Karpas-422 (cell line): ENCODE data around the gene TCEAL1. TPM values are rescaled to one million over a fixed set of nuclear protein-coding genes. Genes with fewer than 3 reads are reported as not detected.
A peak's percentile ranks its signal among the peaks of the same experiment; 100 is the strongest.

Experiments
- DNase-seq: peaks from one replicate; pipeline ENCODE4 v3.0.0-alpha.2; 2015
- H2AFZ ChIP-seq: fragments of 200-600 bp; sonication (generic); 2 replicates; pipeline ENCODE4 v1.6.1; 2014; ENCODE audit warnings: antibody characterized with exemption, low read length, mixed read lengths
- H3K27ac ChIP-seq: fragments of 200-600 bp; sonication (generic); 2 replicates; pipeline ENCODE4 v1.5.1; 2014; ENCODE audit warnings: mild to moderate bottlenecking, low read length, moderate library complexity
- H3K27me3 ChIP-seq: fragments of 200-600 bp; sonication (generic); 2 replicates; pipeline ENCODE4 v1.6.1; 2014; ENCODE audit warnings: low read length, mixed read lengths
- H3K36me3 ChIP-seq: fragments of 200-600 bp; sonication (generic); 2 replicates; pipeline ENCODE4 v1.6.1; 2014; ENCODE audit warnings: low read length, mixed read lengths; ENCODE audit not compliant: insufficient read depth
- H3K4me1 ChIP-seq: fragments of 200-600 bp; sonication (generic); 2 replicates; pipeline ENCODE4 v1.6.1; 2014; ENCODE audit warnings: mild to moderate bottlenecking, low read length, mixed read lengths
- H3K4me2 ChIP-seq: fragments of 200-600 bp; sonication (generic); 2 replicates; pipeline ENCODE4 v1.6.1; 2014; ENCODE audit warnings: low read length, low read depth, mild to moderate bottlenecking; ENCODE audit not compliant: poor library complexity, severe bottlenecking
- H3K4me3 ChIP-seq: fragments of 200-600 bp; sonication (generic); 2 replicates; pipeline ENCODE4 v1.5.1; 2014; ENCODE audit warnings: mild to moderate bottlenecking, antibody characterized with exemption, low read length, mixed read lengths
- H3K79me2 ChIP-seq: fragments of 200-600 bp; sonication (generic); 2 replicates; pipeline ENCODE4 v1.6.1; 2014; ENCODE audit warnings: mild to moderate bottlenecking, low read length, mixed read lengths
- H3K9ac ChIP-seq: fragments of 200-600 bp; sonication (generic); 2 replicates; pipeline ENCODE4 v1.6.0; 2014; ENCODE audit warnings: low read length
- H3K9me2 ChIP-seq: fragments of 200-600 bp; sonication (generic), shearing (Covaris generic); replicated peaks from 2 replicates; pipeline ENCODE4 v1.6.0; 2014; ENCODE audit warnings: mild to moderate bottlenecking, low read length, moderate library complexity; ENCODE audit not compliant: insufficient read depth
- H3K9me3 ChIP-seq: fragments of 300-700, 200-600 bp; sonication (generic); 2 replicates; pipeline ENCODE4 v1.6.1; 2014; ENCODE audit warnings: low read length, mixed read lengths
- H4K20me1 ChIP-seq: fragments of 200-600 bp; sonication (generic); 2 replicates; pipeline ENCODE4 v1.6.1; 2014; ENCODE audit warnings: mild to moderate bottlenecking, antibody characterized with exemption, low read length, low read depth; ENCODE audit not compliant: insufficient read depth
- total RNA-seq: library from RNA; depleted of rRNA; stranded (reverse); fragments of >200 nt; shearing (Covaris generic); gene quantifications from 2 replicates; pipeline ENCODE4 v1.2.3, GENCODE V29; 2014; ENCODE audit warnings: low replicate concordance

The TCEAL1 gene
- total RNA-seq, 1 experiment from 2014 or later: 22.1 TPM

- Histone ChIP-seq H3K27ac (no peak within 1 kb of the TSS), H3K79me2 (no peaks in the 10 kb centered on the region), H3K9ac (peak within 1 kb of the TSS; percentile 67), H3K4me3 (peak within 1 kb of the TSS; percentile 70), H3K9me2 (no peaks in the 10 kb centered on the region), H3K27me3 (no peaks in the 10 kb centered on the region), H3K4me1 (peaks cover 4% of the 10 kb centered on the region; the same call in 1 of the 2 replicates), H3K9me3 (no peaks in the 10 kb centered on the region), H2AFZ (peak within 1 kb of the TSS; percentile 86), H4K20me1 (no peaks in the 10 kb centered on the region), H3K36me3 (no peaks in the 10 kb centered on the region), H3K4me2 (peak within 1 kb of the TSS; percentile 70)
- DNase-seq: no peak
Observed at GRCh38 chrX:103607364-103608305, 21.1 kb upstream of the TCEAL1 start, which contains the start of gene TCEAL3. Gene TCEAL3 (plus strand): TSS chrX:103607963. CDS start chrX:103609065, 1,102 bp downstream.

- Histone ChIP-seq H3K36me3 (no peaks in the 10 kb centered on the region), H3K9me2 (no peaks in the 10 kb centered on the region), H4K20me1 (no peaks in the 10 kb centered on the region), H3K27me3 (no peaks in the 10 kb centered on the region), H3K79me2 (no peaks in the 10 kb centered on the region), H3K4me3 (peak overlapping the region; percentile 70), H3K27ac (no peak overlapping the region), H3K4me2 (peak overlapping the region; percentile 68), H3K9me3 (no peaks in the 10 kb centered on the region), H3K9ac (peak overlapping the region; percentile 67), H2AFZ (peak overlapping the region; percentile 86; the same call in 1 of the 2 replicates), H3K4me1 (peaks cover 8% of the 10 kb centered on the region)
- no peak for DNase-seq
Observed at GRCh38 chrX:103608306-103608963, 20.3 kb upstream of the TCEAL1 start.

GRCh38 chrX:103610282-103610681, 18.5 kb upstream of the TCEAL1 start:
- Histone ChIP-seq H3K27me3 (no peaks in the 10 kb centered on the region), H3K9ac (no peak overlapping the region), H3K36me3 (no peaks in the 10 kb centered on the region), H2AFZ (no peak overlapping the region), H3K4me1 (peaks cover 8% of the 10 kb centered on the region), H3K27ac (no peak overlapping the region), H4K20me1 (no peaks in the 10 kb centered on the region), H3K9me2 (no peaks in the 10 kb centered on the region), H3K4me3 (no peak overlapping the region), H3K79me2 (no peaks in the 10 kb centered on the region), H3K4me2 (no peak overlapping the region), H3K9me3 (no peaks in the 10 kb centered on the region)
- no peak for DNase-seq

GRCh38 chrX:103613362-103613890, 15.3 kb upstream of the TCEAL1 start:
- no peak overlapping the region for H2AFZ ChIP-seq
- H3K27me3 ChIP-seq: no peaks in the 10 kb centered on the region
- H3K27ac ChIP-seq: no peak overlapping the region
- H4K20me1 ChIP-seq: no peaks in the 10 kb centered on the region
- no peak overlapping the region for H3K4me2 ChIP-seq
- no peak overlapping the region for H3K9ac ChIP-seq
- no peaks in the 10 kb centered on the region for H3K9me2 ChIP-seq
- H3K4me1 ChIP-seq: peaks cover 5% of the 10 kb centered on the region; the same call in 1 of the 2 replicates
- H3K79me2 ChIP-seq: no peaks in the 10 kb centered on the region
- H3K36me3 ChIP-seq: no peaks in the 10 kb centered on the region
- no peak for DNase-seq
- no peak overlapping the region for H3K4me3 ChIP-seq
- no peaks in the 10 kb centered on the region for H3K9me3 ChIP-seq

- no peak overlapping the region for H2AFZ ChIP-seq
- H3K9me3 ChIP-seq: no peaks in the 10 kb centered on the region
- no peak overlapping the region for H3K4me3 ChIP-seq
- H3K79me2 ChIP-seq: no peaks in the 10 kb centered on the region
- no peak overlapping the region for H3K27ac ChIP-seq
- no peaks in the 10 kb centered on the region for H4K20me1 ChIP-seq
- H3K4me2 ChIP-seq: no peak overlapping the region
- H3K9ac ChIP-seq: no peak overlapping the region
- H3K36me3 ChIP-seq: no peaks in the 10 kb centered on the region
- no peak for DNase-seq
- no peaks in the 10 kb centered on the region for H3K9me2 ChIP-seq
- H3K27me3 ChIP-seq: no peaks in the 10 kb centered on the region
- peaks cover 5% of the 10 kb centered on the region; the same call in 1 of the 2 replicates for H3K4me1 ChIP-seq
Observed at GRCh38 chrX:103614999-103615398, 13.8 kb upstream of the TCEAL1 start.

GRCh38 chrX:103615781-103616371, 12.9 kb upstream of the TCEAL1 start:
- Histone ChIP-seq H3K36me3 (no peaks in the 10 kb centered on the region), H3K4me1 (peaks cover 5% of the 10 kb centered on the region; the same call in 1 of the 2 replicates), H3K27ac (no peak overlapping the region), H3K4me2 (no peak overlapping the region), H3K4me3 (no peak overlapping the region), H2AFZ (no peak overlapping the region), H3K9me2 (no peaks in the 10 kb centered on the region), H4K20me1 (no peaks in the 10 kb centered on the region), H3K79me2 (no peaks in the 10 kb centered on the region), H3K9ac (no peak overlapping the region), H3K27me3 (no peaks in the 10 kb centered on the region), H3K9me3 (no peaks in the 10 kb centered on the region)
- no peak for DNase-seq

GRCh38 chrX:103616676-103617186, 12.0 kb upstream of the TCEAL1 start:
- H3K9ac ChIP-seq: no peak overlapping the region
- peaks cover 5% of the 10 kb centered on the region; the same call in 1 of the 2 replicates for H3K4me1 ChIP-seq
- H3K79me2 ChIP-seq: no peaks in the 10 kb centered on the region
- H3K9me3 ChIP-seq: no peaks in the 10 kb centered on the region
- no peak overlapping the region for H2AFZ ChIP-seq
- H3K4me3 ChIP-seq: no peak overlapping the region
- DNase-seq: no peak
- H3K36me3 ChIP-seq: no peaks in the 10 kb centered on the region
- no peak overlapping the region for H3K4me2 ChIP-seq
- no peaks in the 10 kb centered on the region for H4K20me1 ChIP-seq
- H3K27ac ChIP-seq: no peak overlapping the region
- no peaks in the 10 kb centered on the region for H3K9me2 ChIP-seq
- no peaks in the 10 kb centered on the region for H3K27me3 ChIP-seq
